Neuronal stem cell (in vitro differentiated cells): ENCODE results near the gene MANEAL.
"Not testable (repeated sequence)": the region's sequence is repeated elsewhere in the genome, so short reads cannot be mapped to it uniquely, and the experiment has no call there.

Experiments used
- DNase-seq: peaks from one replicate; pipeline ENCODE4 v3.0.0-alpha.2; 2013; ENCODE audit warnings: low spot score
- H2AFZ ChIP-seq: one replicate; pipeline ENCODE4 v1.6.1; 2013; ENCODE audit warnings: mild to moderate bottlenecking, low read length, inconsistent platforms
- H2AK5ac ChIP-seq: 2 replicates; pipeline ENCODE4 v1.6.1; 2013; ENCODE audit warnings: low read depth, mild to moderate bottlenecking, inconsistent platforms, low read length, moderate library complexity, mixed read lengths
- H2BK120ac ChIP-seq: 2 replicates; pipeline ENCODE4 v1.6.1; 2013; ENCODE audit warnings: low read depth, mild to moderate bottlenecking, inconsistent platforms, low read length, moderate library complexity, mixed read lengths
- H2BK12ac ChIP-seq: one replicate; pipeline ENCODE4 v1.6.1; 2013; ENCODE audit warnings: low read length, inconsistent platforms
- H2BK15ac ChIP-seq: 2 replicates; pipeline ENCODE4 v1.6.1; 2013; ENCODE audit warnings: mild to moderate bottlenecking, low read length, inconsistent platforms, mixed read lengths
- H2BK5ac ChIP-seq: one replicate; pipeline ENCODE4 v1.6.1; 2013; ENCODE audit warnings: inconsistent platforms, mild to moderate bottlenecking, low read length, moderate library complexity
- H3K14ac ChIP-seq: one replicate; pipeline ENCODE4 v1.6.1; 2013; ENCODE audit warnings: low read length, inconsistent platforms
- H3K18ac ChIP-seq: 2 replicates; pipeline ENCODE4 v1.6.1; 2013; ENCODE audit warnings: low read length, inconsistent platforms
- H3K23ac ChIP-seq: 2 replicates; pipeline ENCODE4 v1.6.1; 2013; ENCODE audit warnings: low read depth, mild to moderate bottlenecking, mixed read lengths, low read length, inconsistent platforms; ENCODE audit not compliant: poor library complexity
- H3K27ac ChIP-seq: replicated peaks from 3 replicates; pipeline ENCODE4 v1.5.1; 2013; ENCODE audit warnings: low read length, inconsistent platforms
- H3K27me3 ChIP-seq, 3 experiments: 2 replicates each; pipeline ENCODE4 v1.6.1; 2013; ENCODE audit warnings: low read length in 3 of 3, mild to moderate bottlenecking in 2 of 3, inconsistent platforms in 1 of 3, low read depth in 1 of 3, mixed read lengths in 1 of 3, moderate library complexity in 1 of 3; ENCODE audit not compliant: control insufficient read depth in 3 of 3, insufficient read depth in 3 of 3
- H3K36me3 ChIP-seq, 2 donors: replicated peaks in 1 of 2; 2 replicates each; pipeline ENCODE4 v1.6.1; 2013; ENCODE audit warnings: low read length in 2 of 2; ENCODE audit not compliant: control insufficient read depth in 2 of 2, insufficient read depth in 2 of 2
- H3K4ac ChIP-seq: 2 replicates; pipeline ENCODE4 v1.6.1; 2013; ENCODE audit warnings: inconsistent platforms, mild to moderate bottlenecking, low read length, moderate library complexity
- H3K4me1 ChIP-seq, 2 donors: 1 replicate in 1 of 2; 2 replicates in 1 of 2; pipeline ENCODE4 v1.6.1; 2013; ENCODE audit warnings: low read length in 2 of 2, low read depth in 1 of 2; ENCODE audit not compliant: control insufficient read depth in 2 of 2, insufficient read depth in 1 of 2
- H3K4me2 ChIP-seq: one replicate; pipeline ENCODE4 v1.6.1; 2013; ENCODE audit warnings: mild to moderate bottlenecking, low read length, inconsistent platforms; ENCODE audit not compliant: insufficient read depth, poor library complexity, severe bottlenecking
- H3K4me3 ChIP-seq, 2 donors: 2 replicates each; pipeline ENCODE4 v1.5.1; 2013; ENCODE audit warnings: low read length in 2 of 2, mild to moderate bottlenecking in 2 of 2, inconsistent platforms in 1 of 2, moderate library complexity in 1 of 2
- H3K79me1 ChIP-seq: one replicate; pipeline ENCODE4 v1.6.1; 2013; ENCODE audit warnings: low read depth, mild to moderate bottlenecking, inconsistent platforms, low read length, moderate library complexity
- H3K9ac ChIP-seq: one replicate; pipeline ENCODE4 v1.6.1; 2013; ENCODE audit warnings: mild to moderate bottlenecking, low read depth, low read length, inconsistent platforms; ENCODE audit not compliant: poor library complexity
- H3K9me3 ChIP-seq, 2 donors: replicated peaks in 1 of 2; 2 replicates each; pipeline versions ENCODE3 to v1.6.1; 2013; ENCODE audit warnings: low read length in 2 of 2, mild to moderate bottlenecking in 2 of 2, inconsistent platforms in 1 of 2, low read depth in 1 of 2, mixed read lengths in 1 of 2, moderate library complexity in 1 of 2; ENCODE audit not compliant: control insufficient read depth in 2 of 2, insufficient read depth in 1 of 2
- H4K8ac ChIP-seq: one replicate; pipeline ENCODE4 v1.6.1; 2013; ENCODE audit warnings: low read depth, mild to moderate bottlenecking, inconsistent platforms, low read length, moderate library complexity
- H4K91ac ChIP-seq: one replicate; pipeline ENCODE4 v1.6.1; 2013; ENCODE audit warnings: low read length, low read depth, mild to moderate bottlenecking, inconsistent platforms; ENCODE audit not compliant: poor library complexity
- WGBS, 2 donors: extraction: QIAGEN DNeasy Blood & Tissue Kit; methylation state at CpG; one replicate each; pipeline ENCODE4 v1.1.7; 2013; ENCODE audit warnings: missing lambda C conversion rate in 2 of 2, mixed read lengths in 1 of 2; ENCODE audit not compliant: insufficient read length in 2 of 2, insufficient replicate concordance in 1 of 2; ENCODE audit errors: extremely low coverage in 2 of 2; 5-methylcytosine and 5-hydroxymethylcytosine counted together

MANEAL gene

DNA sequence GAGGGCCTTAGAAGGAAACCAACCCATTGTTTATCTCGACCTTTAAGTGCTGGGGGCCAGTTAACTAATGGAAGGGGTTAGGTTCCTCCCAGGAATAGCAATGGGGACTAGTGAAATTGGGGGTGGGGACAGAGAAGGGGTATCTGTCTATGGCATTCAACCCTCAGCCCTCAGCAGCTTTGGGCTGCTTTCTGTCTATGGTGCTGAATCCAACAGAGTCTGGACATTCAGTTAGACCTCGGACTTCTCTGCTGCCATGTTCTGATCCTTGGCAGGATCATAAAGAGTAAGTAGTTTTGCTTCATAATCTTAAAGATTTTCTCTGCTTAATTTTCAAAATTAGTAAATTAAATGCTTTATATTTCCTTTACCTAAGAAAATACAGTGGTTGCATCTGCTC, 26.2 kb upstream of the MANEAL start:
- Histone ChIP-seq H3K4me1 (peaks cover 4 to 8% of the 10 kb centered on the region in 2 donors), H2BK5ac (no peak overlapping the region), H2BK12ac (no peak overlapping the region), H3K27me3 (peaks cover 19 to 73% (median 53%) of the 10 kb centered on the region in 3 experiments), H3K79me1 (peaks cover 2% of the 10 kb centered on the region), H3K36me3 (no peaks in the 10 kb centered on the region), H3K4me2 (no peak overlapping the region), H3K23ac (no peak overlapping the region), H3K4ac (no peak overlapping the region), H3K9ac (no peak overlapping the region), H4K8ac (no peak overlapping the region), H2AFZ (no peak overlapping the region), H4K91ac (no peak overlapping the region), H3K14ac (no peak overlapping the region), H3K27ac (no peak overlapping the region), H2AK5ac (no peak overlapping the region), H3K9me3 (peaks cover 0 to 8% of the 10 kb centered on the region in 2 donors), H3K18ac (no peak overlapping the region), H2BK15ac (no peak overlapping the region), H2BK120ac (no peak overlapping the region), H3K4me3 (no peak overlapping the region)
- WGBS, 2 donors, result no CpG with 5 or more reads among the region's 2 CpGs
- DNase-seq, result no peak

DNA sequence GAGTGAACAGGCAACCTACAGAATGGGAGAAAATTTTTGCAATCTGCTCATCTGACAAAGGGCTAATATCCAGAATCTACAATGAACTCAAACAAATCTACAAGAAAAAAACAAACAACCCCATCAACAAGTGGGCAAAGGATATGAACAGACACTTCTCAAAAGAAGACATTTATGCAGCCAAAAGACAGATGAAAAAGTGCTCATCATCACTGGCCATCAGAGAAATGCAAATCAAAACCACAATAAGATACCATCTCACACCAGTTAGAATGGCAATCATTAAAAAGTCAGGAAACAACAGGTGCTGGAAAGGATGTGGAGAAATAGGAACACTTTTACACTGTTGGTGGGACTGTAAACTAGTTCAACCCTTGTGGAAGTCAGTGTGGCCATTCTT, 22.2 kb upstream of the MANEAL start:
- not testable (repeated sequence) for H3K9me3 ChIP-seq, H3K79me1 ChIP-seq, H3K14ac ChIP-seq, H3K27ac ChIP-seq, H3K4me2 ChIP-seq, H4K91ac ChIP-seq, H2BK15ac ChIP-seq, H2BK120ac ChIP-seq, H3K4me3 ChIP-seq, DNase-seq, H3K9ac ChIP-seq, H2AK5ac ChIP-seq, H2BK5ac ChIP-seq, H3K18ac ChIP-seq, H3K4ac ChIP-seq, H2AFZ ChIP-seq, H3K36me3 ChIP-seq, H4K8ac ChIP-seq, H3K23ac ChIP-seq, H2BK12ac ChIP-seq, H3K4me1 ChIP-seq
- H3K27me3 ChIP-seq, result peaks cover 3 to 33% (median 13%) of the 10 kb centered on the region in 3 experiments

DNA sequence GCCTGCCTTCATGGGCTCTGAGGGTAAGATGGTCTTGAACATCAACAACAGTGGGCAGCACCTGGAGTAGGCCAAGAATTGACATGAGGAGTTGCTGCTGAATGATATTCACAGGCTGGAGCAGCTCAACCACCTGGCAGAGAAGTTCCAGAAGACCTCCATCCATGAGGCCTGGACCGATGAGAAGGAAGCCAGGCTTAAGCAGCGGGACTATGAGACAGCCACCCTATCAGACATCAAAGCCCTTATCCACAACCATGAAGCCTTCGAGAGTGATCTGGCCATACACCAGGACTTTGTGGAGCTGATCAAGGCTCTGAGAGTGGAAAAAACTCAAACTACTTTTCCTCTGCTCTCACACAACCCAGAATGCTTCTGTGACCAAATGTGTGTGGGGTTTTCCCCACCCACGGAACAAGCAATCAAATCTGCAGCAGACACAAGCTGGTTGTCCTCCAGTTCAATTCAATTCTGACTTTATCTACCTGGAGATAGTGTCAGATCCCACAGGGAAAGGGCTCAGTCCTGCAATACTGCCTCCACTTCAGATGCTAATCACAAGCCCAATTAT, 16.6 kb upstream of the MANEAL start:
- Histone ChIP-seq H2AFZ (no peak overlapping the region), H3K79me1 (no peaks in the 10 kb centered on the region), H3K4me1 (no peaks in the 10 kb centered on the region), H3K4me2 (no peak overlapping the region), H2BK12ac (no peak overlapping the region), H3K36me3 (no peaks in the 10 kb centered on the region), H2BK15ac (no peak overlapping the region), H3K4me3 (no peak overlapping the region), H3K18ac (no peak overlapping the region), H3K23ac (no peak overlapping the region), H4K8ac (no peak overlapping the region), H2BK5ac (no peak overlapping the region), H3K9me3 (peaks cover 0 to 5% of the 10 kb centered on the region in 2 donors), H3K27me3 (peaks cover 0 to 17% (median 3%) of the 10 kb centered on the region in 3 experiments), H3K9ac (no peak overlapping the region), H3K14ac (no peak overlapping the region), H2AK5ac (no peak overlapping the region), H4K91ac (no peak overlapping the region), H3K27ac (no peak overlapping the region), H3K4ac (no peak overlapping the region), H2BK120ac (no peak overlapping the region)
- no CpG with 5 or more reads among the region's 4 CpGs for WGBS, 2 donors
- no peak for DNase-seq

DNA sequence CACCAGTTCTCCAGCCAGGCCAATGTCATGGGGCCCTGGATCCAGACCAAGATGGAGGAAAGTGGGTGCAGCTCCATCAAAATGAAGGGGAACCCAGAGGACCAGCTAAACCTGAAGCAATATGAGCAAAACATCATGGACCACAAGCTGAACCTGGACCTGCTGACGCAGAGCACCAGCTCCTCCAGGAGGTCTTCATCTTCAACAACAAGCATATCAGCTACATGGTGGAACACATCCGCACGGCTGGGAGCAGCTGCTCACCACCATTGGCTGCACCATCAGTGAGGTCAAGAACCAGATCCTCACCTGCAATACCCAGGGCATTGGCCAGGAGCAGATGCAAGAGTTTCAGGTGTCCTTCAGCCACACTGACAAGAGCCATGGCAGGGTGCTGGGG, 15.0 kb upstream of the MANEAL start:
- H3K4me3 ChIP-seq, result no peak overlapping the region
- H3K14ac ChIP-seq, result no peak overlapping the region
- H3K27me3 ChIP-seq, result peaks cover 0 to 29% (median 3%) of the 10 kb centered on the region in 3 experiments
- no peak overlapping the region for H2BK5ac ChIP-seq
- H3K4me1 ChIP-seq, result no peaks in the 10 kb centered on the region
- H4K91ac ChIP-seq, result no peak overlapping the region
- no peak overlapping the region for H3K23ac ChIP-seq
- H3K18ac ChIP-seq, result no peak overlapping the region
- no peak overlapping the region for H4K8ac ChIP-seq
- H3K9ac ChIP-seq, result peak overlapping the region; percentile 63
- H3K79me1 ChIP-seq, result no peaks in the 10 kb centered on the region
- H3K4ac ChIP-seq, result no peak overlapping the region
- H2BK15ac ChIP-seq, result no peak overlapping the region
- no peak overlapping the region for H2AFZ ChIP-seq
- no peak overlapping the region for H2AK5ac ChIP-seq
- H3K27ac ChIP-seq, result no peak overlapping the region
- no peak overlapping the region for H2BK120ac ChIP-seq
- no peak for DNase-seq
- H3K4me2 ChIP-seq, result no peak overlapping the region
- H3K36me3 ChIP-seq, result no peaks in the 10 kb centered on the region
- no peak overlapping the region for H2BK12ac ChIP-seq
- peaks cover 0 to 5% of the 10 kb centered on the region in 2 donors for H3K9me3 ChIP-seq
- no CpG with 5 or more reads among the region's 3 CpGs for WGBS, 2 donors
